HG03196 (cell line): Measurements from ENCODE around the gene TPRN.

ENCODE experiments used
- ATAC-seq: cut with Tn5 transposase; IDR thresholded peaks from one replicate; pipeline ENCODE4 v1.9.1; 2021; ENCODE audit not compliant: unreplicated experiment

TPRN gene

GRCh38 chr9:137191245-137191644, 9.3 kb downstream of the TPRN start:
- ATAC-seq, result no peak

- no peak for ATAC-seq
These were observed 10.2 kb downstream of the TPRN start for GRCh38 chr9:137190315-137190856.

GRCh38 chr9:137189297-137190295, 10.9 kb downstream of the TPRN start:
- ATAC-seq, result no peak

- ATAC-seq, result peak; percentile 68
These were observed 11.8 kb downstream of the TPRN start, which contains the start of the genes ANAPC2 and SSNA1 for GRCh38 chr9:137188490-137189296. TSS of gene ANAPC2 (minus strand) at chr9:137188560. CDS start at chr9:137188532, 28 bp downstream. TSS of gene SSNA1 (plus strand) at chr9:137188676. CDS start at chr9:137188727, 51 bp downstream.

GRCh38 chr9:137188086-137188489, 12.5 kb downstream of the TPRN start:
- ATAC-seq, result no peak

GRCh38 chr9:137187386-137187785, 13.2 kb downstream of the TPRN start:
- ATAC-seq, result no peak

- no peak for ATAC-seq
These were observed 14.2 kb downstream of the TPRN start for GRCh38 chr9:137186385-137186784.

GRCh38 chr9:137185921-137186320, 14.6 kb downstream of the TPRN start:
- ATAC-seq, result no peak

- ATAC-seq, result no peak
These were observed 15.5 kb downstream of the TPRN start for GRCh38 chr9:137184881-137185660.

GRCh38 chr9:137183980-137184595, 16.5 kb downstream of the TPRN start:
- no peak for ATAC-seq

- no peak for ATAC-seq
These were observed 17.7 kb downstream of the TPRN start for GRCh38 chr9:137182836-137183235.

GRCh38 chr9:137181680-137182079, 18.9 kb downstream of the TPRN start:
- no peak for ATAC-seq

- no peak for ATAC-seq
These were observed 20.1 kb downstream of the TPRN start for GRCh38 chr9:137180491-137180890.

GRCh38 chr9:137179761-137180160, 20.8 kb downstream of the TPRN start:
- no peak for ATAC-seq

GRCh38 chr9:137178939-137179630, 21.5 kb downstream of the TPRN start:
- no peak for ATAC-seq

- ATAC-seq, result no peak
These were observed 22.2 kb downstream of the TPRN start for GRCh38 chr9:137178201-137178938.

GRCh38 chr9:137176302-137177182, 24.0 kb downstream of the TPRN start:
- ATAC-seq, result no peak
